ENCODE results near the gene DHX8. TPM values are rescaled to one million over a fixed set of nuclear protein-coding genes. Genes with fewer than 3 reads are reported as not detected.
A peak's percentile ranks its signal among the peaks of the same experiment; 100 is the strongest.

DHX8 gene
- total RNA-seq (10 to 100 TPM; 22.5 to 42.5 (median 27.9) TPM), polyA plus RNA-seq (10 to 100 TPM; 13.4 to 28.3 (median 21.7) TPM)
- long read RNA-seq, donor 1, full-length matches to known transcripts: 24 of 29 reads
- long read RNA-seq, donor 1, partial matches to known transcripts: 3 of 29 reads
- long read RNA-seq, donor 1, other reads (novel, unspliced or antisense): 2 of 29 reads
- long read RNA-seq, donor 2, full-length matches to known transcripts: 23 of 39 reads
- long read RNA-seq, donor 2, partial matches to known transcripts: 8 of 39 reads
- long read RNA-seq, donor 2, other reads (novel, unspliced or antisense): 8 of 39 reads

GRCh38 chr17:43483674-43484551 lies at the start of gene DHX8:
Gene DHX8, plus strand, starts transcription at chr17:43483975. Its CDS starts 63 bp downstream, at chr17:43484038.
- WGBS, 3 donors: 0% methylated on average over 51 of the region's 51 CpGs
- Histone ChIP-seq H3K4me3 (peak within 1 kb of the TSS; percentile 83), H3K36me3 (ENCODE audit: insufficient read depth in 1 of 2, low read depth in 1 of 2) (no peaks in the 10 kb centered on the region), H3K9me3 (no peaks in the 10 kb centered on the region), H3K27me3 (ENCODE audit: insufficient read depth in 3 of 3, low read length in 2 of 3) (no peaks in the 10 kb centered on the region), H3K27ac (peak within 1 kb of the TSS; percentile 79), H3K4me1 (peaks cover 17% of the 10 kb centered on the region)
- ATAC-seq: peak; percentile 98 to 100 (median 98)
- intact Hi-C loops (cut with DNase I): loop anchor here (1.0 to 10.0 kb wide), 4 partner anchors 90 to 269 kb away; partner anchors contain the start of gene TMEM106A (in 1 of the 2)
- peak; percentile 96 to 98 for DNase-seq
- TF ChIP-seq CTCF (IDR thresholded peaks at IDR 0.05): peak; percentile 100

DNA sequence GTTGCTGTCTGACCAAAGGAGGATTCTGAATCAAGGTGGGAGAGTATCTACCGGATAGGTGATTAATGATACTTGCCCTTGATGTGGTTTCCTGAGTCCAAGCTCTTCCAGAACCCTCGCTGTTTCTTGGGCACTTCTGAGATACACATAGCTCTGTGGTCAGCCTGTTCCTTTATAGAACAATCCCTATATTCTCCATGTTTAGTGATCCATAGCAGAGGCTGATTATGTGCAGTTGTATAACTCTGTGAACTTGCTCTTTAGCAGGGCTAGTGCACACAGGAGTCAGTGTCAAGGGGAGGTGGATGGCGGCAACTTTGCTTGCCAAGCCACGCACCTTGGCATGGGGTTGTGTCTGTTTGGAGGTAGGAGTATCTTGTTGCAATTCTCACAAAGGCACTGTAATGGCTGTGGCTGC lies 48.9 kb upstream of the DHX8 start:
- DNase-seq (no peak), ATAC-seq (no peak)
- Histone ChIP-seq H3K9me3 (no peaks in the 10 kb centered on the region), H3K4me3 (no peak overlapping the region), H3K27ac (no peak overlapping the region), H3K36me3 (ENCODE audit: insufficient read depth in 1 of 2, low read depth in 1 of 2) (no peaks in the 10 kb centered on the region), H3K4me1 (no peaks in the 10 kb centered on the region), H3K27me3 (ENCODE audit: insufficient read depth in 3 of 3, low read length in 2 of 3) (peaks cover 0 to 20% (median 0%) of the 10 kb centered on the region in 3 donors)
- intact Hi-C loops (cut with DNase I): no loop called here
- no peak for TF ChIP-seq CTCF (IDR thresholded peaks at IDR 0.05)
- WGBS, 3 donors: 54 to 86% (median 72%) methylated on average over 4 of the region's 4 CpGs

DNA sequence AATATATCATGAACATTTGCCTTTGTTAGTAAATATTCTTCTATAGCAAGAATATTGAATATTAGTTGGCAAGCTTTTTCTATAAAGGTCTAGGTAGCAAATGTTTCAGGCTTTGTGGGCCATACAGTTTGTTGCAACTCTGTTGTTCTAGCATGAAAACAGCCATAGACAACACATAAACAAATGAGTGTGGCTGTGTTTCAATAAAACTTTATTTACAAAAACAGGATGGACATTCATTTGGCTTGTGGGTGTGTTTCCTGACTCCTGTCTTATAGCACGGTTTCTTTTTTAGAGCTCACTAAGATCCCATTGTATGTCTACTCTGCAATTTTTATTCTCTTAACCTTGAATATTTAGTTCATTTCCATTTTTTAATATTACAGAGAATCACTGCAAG lies 46.0 kb upstream of the DHX8 start:
- Histone ChIP-seq H3K27me3 (ENCODE audit: insufficient read depth in 3 of 3, low read length in 2 of 3) (peaks cover 0 to 9% (median 0%) of the 10 kb centered on the region in 3 donors), H3K36me3 (ENCODE audit: insufficient read depth in 1 of 2, low read depth in 1 of 2) (no peaks in the 10 kb centered on the region), H3K4me1 (no peaks in the 10 kb centered on the region), H3K27ac (no peak overlapping the region), H3K4me3 (no peak overlapping the region), H3K9me3 (no peaks in the 10 kb centered on the region)
- WGBS, 3 donors: 70 to 79% (median 77%) methylated on average over 1 of the region's 1 CpG
- DNase-seq: no peak
- ATAC-seq: no peak
- intact Hi-C loops (cut with DNase I): no loop called here
- no peak for TF ChIP-seq CTCF (IDR thresholded peaks at IDR 0.05)

- H3K27me3 ChIP-seq (ENCODE audit: insufficient read depth in 3 of 3, low read length in 2 of 3): peaks cover 0 to under 1% (median 0%) of the 10 kb centered on the region in 3 donors
- intact Hi-C loops (cut with DNase I): no loop called here
- H3K36me3 ChIP-seq (ENCODE audit: insufficient read depth in 1 of 2, low read depth in 1 of 2): no peaks in the 10 kb centered on the region
- no peaks in the 10 kb centered on the region for H3K9me3 ChIP-seq
- no peak for DNase-seq
- no peak overlapping the region for H3K4me3 ChIP-seq
- H3K4me1 ChIP-seq: no peaks in the 10 kb centered on the region
- 54 to 64% (median 61%) methylated on average over 5 of the region's 5 CpGs for WGBS, 3 donors
- H3K27ac ChIP-seq: no peak overlapping the region
- no peak for TF ChIP-seq CTCF (IDR thresholded peaks at IDR 0.05)
- ATAC-seq: no peak
Measured at GRCh38 chr17:43438626-43439025, 45.1 kb upstream of the DHX8 start.

All from psoas muscle (tissue), 8 donors.